SH-SY5Y (cell line): ENCODE measurements around the gene MSRB3.

Source experiments
- GATA2 ChIP-seq: IDR thresholded peaks from 2 replicates; pipeline ENCODE4 v1.6.1; 2011; ENCODE audit warnings: mild to moderate bottlenecking, low read depth, low read length
- GATA3 ChIP-seq: IDR thresholded peaks from 2 replicates; pipeline ENCODE4 v1.6.1; 2011; ENCODE audit warnings: low read depth, mild to moderate bottlenecking, low read length, moderate library complexity

DNA sequence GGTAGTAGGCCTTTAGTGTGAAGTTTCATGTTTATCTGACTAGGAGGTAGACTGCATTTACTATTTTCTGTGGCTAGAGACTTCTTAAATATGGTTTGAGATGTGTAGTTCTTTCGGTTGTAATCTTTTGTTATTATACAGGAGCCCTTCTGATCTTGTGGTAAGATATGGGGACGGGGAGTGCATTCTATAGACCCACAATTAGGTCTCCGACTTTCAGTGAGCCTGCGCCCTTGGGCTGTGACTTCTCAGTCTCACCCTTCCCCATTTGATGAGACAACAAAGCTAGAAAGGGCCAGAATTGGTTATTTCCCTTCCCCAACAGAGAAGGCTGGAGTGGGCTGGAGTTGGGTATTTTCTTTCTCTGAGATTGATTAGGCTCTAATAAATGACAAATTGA lies 130.0 kb downstream of the MSRB3 start:
- TF ChIP-seq GATA2: no peak
- TF ChIP-seq GATA3: no peak
